PC-3 (cell line): ENCODE results near the gene ELN. TPM values are rescaled to one million over a fixed set of nuclear protein-coding genes. Genes with fewer than 3 reads are reported as not detected.
A peak's percentile ranks its signal among the peaks of the same experiment; 100 is the strongest.

ENCODE experiments used
- ATAC-seq: fragments of 200-7000 bp; cut with Tn5 transposase; 2 replicates; pipeline ENCODE4 v1.9.1; 2020; ENCODE audit warnings: mild to moderate bottlenecking, moderate library complexity
- BruUV-seq: library from RNA; stranded (reverse); fragments of 400-500 nt; replicated peaks from 2 replicates; lab custom pipeline; 2021; lab: Mats Ljungman, UMichigan
- CTCF ChIA-PET: fragments of 300-600 bp; sonication (Branson Sonifier 250); formaldehyde crosslinking; loops from one replicate; lab custom pipeline; 2022; ENCODE audit warnings: antibody characterized with exemption; lab: Charles Lee
- POLR2A ChIA-PET: fragments of 300-600 bp; sonication (Branson Sonifier 250); formaldehyde crosslinking; loops from one replicate; lab custom pipeline; 2022; ENCODE audit warnings: antibody characterized with exemption; ENCODE audit not compliant: unreplicated experiment; lab: Charles Lee
- DNase-seq: peaks from one replicate; pipeline ENCODE4 v3.0.0-alpha.2; 2015
- H2AFZ ChIP-seq: fragments of 300-600 bp; sonication (generic); 2 replicates; pipeline ENCODE4 v1.6.0; 2016; ENCODE audit warnings: antibody characterized with exemption, low read length
- H3F3A ChIP-seq: fragments of 300-600 bp; sonication (generic); one replicate; pipeline ENCODE4 v1.6.0; 2017; ENCODE audit warnings: antibody characterized with exemption, low read length, control low read depth, mild to moderate bottlenecking; ENCODE audit not compliant: unreplicated experiment
- H3K27ac ChIP-seq: fragments of 300-600 bp; sonication (generic); 2 replicates; pipeline ENCODE4 v1.5.1; 2016; ENCODE audit warnings: mild to moderate bottlenecking, low read length
- H3K27me3 ChIP-seq: fragments of 300-600 bp; sonication (generic); 2 replicates; pipeline ENCODE4 v1.6.1; 2016; ENCODE audit warnings: low read length, mixed read lengths
- H3K36me3 ChIP-seq: fragments of 300-600 bp; sonication (generic); 2 replicates; pipeline ENCODE4 v1.6.1; 2016; ENCODE audit warnings: low read depth, mixed run types, low read length, mixed read lengths
- H3K4me1 ChIP-seq: fragments of 300-600 bp; sonication (generic); 2 replicates; pipeline ENCODE4 v1.5.1; 2016; ENCODE audit warnings: low read length; ENCODE audit not compliant: insufficient read depth
- H3K4me2 ChIP-seq: fragments of 300-600 bp; sonication (generic); 2 replicates; pipeline ENCODE4 v1.6.0; 2016; ENCODE audit warnings: low read length
- H3K4me3 ChIP-seq: fragments of 300-600 bp; sonication (generic); 2 replicates; pipeline ENCODE4 v1.5.1; 2016; ENCODE audit warnings: mild to moderate bottlenecking, low read length, mixed read lengths
- H3K79me2 ChIP-seq: fragments of 300-600 bp; sonication (generic); 2 replicates; pipeline ENCODE4 v1.6.1; 2017; ENCODE audit warnings: low read length, mixed read lengths
- H3K9ac ChIP-seq: fragments of 300-600 bp; sonication (generic); 2 replicates; pipeline ENCODE4 v1.6.0; 2016; ENCODE audit warnings: mild to moderate bottlenecking, low read length
- H3K9me2 ChIP-seq: fragments of 300-600 bp; sonication (generic); replicated peaks from 2 replicates; pipeline ENCODE4 v1.6.1; 2016; ENCODE audit warnings: mixed run types, low read length, mixed read lengths
- H3K9me3 ChIP-seq: fragments of 300-600 bp; sonication (generic); 2 replicates; pipeline ENCODE4 v1.6.1; 2016; ENCODE audit warnings: low read length, mixed read lengths
- H4K20me1 ChIP-seq: fragments of 300-600 bp; sonication (generic); 2 replicates; pipeline ENCODE4 v1.6.1; 2016; ENCODE audit warnings: low read length, mixed read lengths
- CTCF ChIP-seq: fragments of 300-600 bp; sonication (generic); conservative IDR thresholded peaks from 2 replicates; pipeline ENCODE4 v1.5.1; 2017; ENCODE audit warnings: antibody characterized with exemption, low read depth, mild to moderate bottlenecking, low read length
- EZH2 ChIP-seq: fragments of 300-600 bp; sonication (generic); IDR thresholded peaks from one replicate; pipeline ENCODE4 v1.6.1; 2017; ENCODE audit warnings: antibody characterized with exemption, mild to moderate bottlenecking, low read length; ENCODE audit not compliant: unreplicated experiment
- EZH2phosphoT487 ChIP-seq: fragments of 300-600 bp; sonication (generic); IDR thresholded peaks from 2 replicates; pipeline ENCODE4 v1.6.1; 2018; ENCODE audit warnings: mild to moderate bottlenecking, antibody characterized with exemption, low read length, borderline replicate concordance
- intact Hi-C: fragments of 100-400 bp; cut with micrococcal nuclease; formaldehyde crosslinking; loops from 2 replicates; pipeline ENCODE4 v1.9.0; 2023
- total RNA-seq: library from RNA; depleted of rRNA; stranded (reverse); fragments of >200 nt; gene quantifications from 2 replicates; pipeline ENCODE4 v1.2.3, GENCODE V29; 2014

Gene ELN
- total RNA-seq, 1 experiment from 2014 or later = 0.07 TPM

- no peak overlapping the region for H3K27ac ChIP-seq
- no TSS peak for BruUV-seq
- no peaks in the 10 kb centered on the region for H3K9me2 ChIP-seq
- ChIA-PET POLR2A (no interaction called here), CTCF (interaction anchor here (0.7 kb wide), 1 partner anchor 11 kb away, joined by 3 read pairs; no protein-coding TSS in a partner anchor)
- no peak overlapping the region for H3K4me2 ChIP-seq
- no peaks in the 10 kb centered on the region for H3K79me2 ChIP-seq
- intact Hi-C loops = no loop called here
- no peaks in the 10 kb centered on the region for H3F3A ChIP-seq
- H3K9me3 ChIP-seq = no peaks in the 10 kb centered on the region
- H3K36me3 ChIP-seq = no peaks in the 10 kb centered on the region
- no peak overlapping the region for H3K4me3 ChIP-seq
- no peak for DNase-seq
- peaks cover 18% of the 10 kb centered on the region for H3K27me3 ChIP-seq
- TF ChIP-seq EZH2phosphoT487 (no peak), EZH2 (no peak), CTCF (no peak)
- peaks cover 12% of the 10 kb centered on the region for H3K4me1 ChIP-seq
- no peak overlapping the region for H3K9ac ChIP-seq
- H4K20me1 ChIP-seq = no peaks in the 10 kb centered on the region
- no peak for ATAC-seq
- no peak overlapping the region for H2AFZ ChIP-seq
These were observed 2.8 kb upstream of the ELN start for GRCh38 chr7:74025146-74025545.

- no peak for DNase-seq
- Histone ChIP-seq H3F3A (no peaks in the 10 kb centered on the region), H2AFZ (no peak overlapping the region), H3K27ac (no peak overlapping the region), H3K36me3 (no peaks in the 10 kb centered on the region), H4K20me1 (no peaks in the 10 kb centered on the region), H3K9ac (no peak overlapping the region), H3K4me2 (no peak overlapping the region), H3K9me2 (no peaks in the 10 kb centered on the region), H3K27me3 (peaks cover 18% of the 10 kb centered on the region), H3K9me3 (no peaks in the 10 kb centered on the region), H3K4me3 (no peak overlapping the region), H3K79me2 (no peaks in the 10 kb centered on the region), H3K4me1 (peaks cover 12% of the 10 kb centered on the region)
- no peak for TF ChIP-seq EZH2
- TF ChIP-seq EZH2phosphoT487 = no peak
- no peak for TF ChIP-seq CTCF
- no peak for ATAC-seq
- CTCF ChIA-PET = interaction anchor here (0.6 to 1.8 kb wide), 3 partner anchors 12 to 134 kb away, joined by 3 to 7 read pairs (median 3); no protein-coding TSS in a partner anchor
- BruUV-seq = no TSS peak
- intact Hi-C loops = loop anchor here (1.0 kb wide), 1 partner anchor 159 kb away; no protein-coding TSS in a partner anchor
- POLR2A ChIA-PET = no interaction called here
These were observed 2.2 kb upstream of the ELN start for GRCh38 chr7:74025730-74026129.

- peak overlapping the region; percentile 31; the same call in 1 of the 2 replicates for H3K4me2 ChIP-seq
- CTCF ChIA-PET = interaction anchor here (0.6 to 1.8 kb wide), 7 partner anchors 10 to 200 kb away, joined by 3 to 8 read pairs (median 4); no protein-coding TSS in a partner anchor
These were observed 1.5 kb upstream of the ELN start for GRCh38 chr7:74026406-74026902.

More at GRCh38 chr7:74026406-74026902, 1.5 kb upstream of the ELN start:
- H3K79me2 ChIP-seq = no peaks in the 10 kb centered on the region
- no TSS peak for BruUV-seq
- peaks cover 18% of the 10 kb centered on the region for H3K27me3 ChIP-seq
- TF ChIP-seq CTCF = no peak
- TF ChIP-seq EZH2 = no peak
- TF ChIP-seq EZH2phosphoT487 = no peak
- DNase-seq = no peak
- ATAC-seq = peak; percentile 14
- H3K9me2 ChIP-seq = no peaks in the 10 kb centered on the region
- no peak overlapping the region for H3K27ac ChIP-seq
- no peaks in the 10 kb centered on the region for H4K20me1 ChIP-seq
- POLR2A ChIA-PET = no interaction called here
- no peak overlapping the region for H3K9ac ChIP-seq
- no peak overlapping the region for H3K4me3 ChIP-seq
- no peaks in the 10 kb centered on the region for H3F3A ChIP-seq
- H3K4me1 ChIP-seq = peaks cover 12% of the 10 kb centered on the region
- H2AFZ ChIP-seq = no peak overlapping the region
- no peaks in the 10 kb centered on the region for H3K36me3 ChIP-seq
- intact Hi-C loops = loop anchor here (1.0 kb wide), 1 partner anchor 160 kb away; no protein-coding TSS in a partner anchor
- H3K9me3 ChIP-seq = no peaks in the 10 kb centered on the region
